NB4 (cell line): ENCODE data around the gene ST8SIA1.

Experiments
- CTCF ChIP-seq: IDR thresholded peaks from one replicate; pipeline ENCODE4 v1.5.1; 2012; ENCODE audit warnings: low read depth, low read length
- MAX ChIP-seq: IDR thresholded peaks from 2 replicates; pipeline ENCODE4 v1.6.1; 2011; ENCODE audit warnings: low read depth, low read length
- POLR2A ChIP-seq: IDR thresholded peaks from 2 replicates; pipeline ENCODE4 v1.6.1; 2011; ENCODE audit warnings: mild to moderate bottlenecking; ENCODE audit not compliant: insufficient read length; ENCODE audit errors: extremely low read depth

GRCh38 chr12:22313963-22314330 is 20.6 kb downstream of the ST8SIA1 start:
- TF ChIP-seq CTCF, result no peak
- TF ChIP-seq POLR2A, result no peak
- TF ChIP-seq MAX, result no peak
